ENCODE data around the gene SMG9.

The SMG9 gene

DNA sequence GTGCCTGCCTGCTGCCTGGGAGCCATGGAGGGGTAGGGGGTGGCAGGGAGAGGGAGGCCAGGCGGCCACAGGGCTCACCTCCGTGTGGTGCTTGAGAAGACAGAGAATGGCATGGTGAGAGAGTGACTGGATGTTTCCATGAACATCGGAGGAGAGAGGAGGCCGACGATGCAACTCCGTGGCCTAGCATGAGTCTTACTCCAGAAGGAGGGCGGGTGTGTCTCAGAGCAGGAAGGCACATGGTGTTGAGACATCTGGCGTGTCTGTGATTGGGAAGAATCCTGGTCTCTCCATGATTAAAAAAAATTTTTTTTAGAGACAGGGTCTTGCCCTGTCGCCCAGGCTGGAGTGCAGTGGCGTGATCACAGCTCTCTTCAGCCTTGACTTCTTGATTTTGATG lies 33.8 kb downstream of the SMG9 start:
- DNase-seq: no peak

DNA sequence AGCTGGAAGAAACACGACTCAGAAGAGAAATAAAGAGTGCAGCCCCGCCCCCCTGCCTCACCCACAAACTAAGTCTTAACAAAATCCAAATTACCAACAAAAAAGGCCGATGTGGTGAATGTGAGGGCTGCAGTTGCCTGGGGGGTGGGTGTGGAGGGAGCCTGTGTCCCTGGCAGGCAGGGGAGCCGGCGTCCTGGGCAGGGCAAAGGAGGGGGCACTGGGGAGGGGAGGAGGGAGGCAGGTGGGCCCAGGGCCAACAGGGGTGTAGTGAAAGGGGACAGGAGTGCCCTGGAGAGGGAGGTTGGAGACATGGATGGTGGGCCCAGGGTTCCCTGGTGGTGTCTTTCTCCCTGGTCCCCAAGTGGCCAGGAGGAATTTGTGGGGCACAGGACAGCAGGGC lies 34.8 kb downstream of the SMG9 start:
- DNase-seq: no peak

DNA sequence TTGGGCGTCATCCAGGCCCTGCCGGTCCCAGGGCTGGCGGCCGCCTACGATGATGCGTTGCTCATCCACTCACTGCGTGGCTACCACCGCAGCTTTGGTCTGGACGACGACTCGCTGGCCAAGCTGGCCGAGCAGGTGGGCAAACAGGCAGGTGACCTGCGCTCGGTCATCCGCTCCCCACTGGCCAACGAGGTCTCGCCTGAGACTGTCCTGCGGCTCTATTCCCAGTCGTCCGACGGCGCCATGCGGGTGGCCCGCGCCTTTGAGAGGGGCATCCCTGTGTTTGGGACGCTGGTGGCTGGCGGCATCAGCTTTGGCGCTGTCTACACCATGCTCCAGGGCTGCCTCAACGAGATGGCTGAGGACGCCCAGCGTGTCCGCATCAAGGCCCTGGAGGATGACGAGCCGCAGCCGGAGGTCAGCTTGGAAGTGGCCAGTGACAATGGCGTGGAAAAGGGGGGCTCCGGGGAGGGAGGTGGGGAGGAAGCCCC lies 35.3 kb downstream of the SMG9 start:
- no peak for DNase-seq

DNA sequence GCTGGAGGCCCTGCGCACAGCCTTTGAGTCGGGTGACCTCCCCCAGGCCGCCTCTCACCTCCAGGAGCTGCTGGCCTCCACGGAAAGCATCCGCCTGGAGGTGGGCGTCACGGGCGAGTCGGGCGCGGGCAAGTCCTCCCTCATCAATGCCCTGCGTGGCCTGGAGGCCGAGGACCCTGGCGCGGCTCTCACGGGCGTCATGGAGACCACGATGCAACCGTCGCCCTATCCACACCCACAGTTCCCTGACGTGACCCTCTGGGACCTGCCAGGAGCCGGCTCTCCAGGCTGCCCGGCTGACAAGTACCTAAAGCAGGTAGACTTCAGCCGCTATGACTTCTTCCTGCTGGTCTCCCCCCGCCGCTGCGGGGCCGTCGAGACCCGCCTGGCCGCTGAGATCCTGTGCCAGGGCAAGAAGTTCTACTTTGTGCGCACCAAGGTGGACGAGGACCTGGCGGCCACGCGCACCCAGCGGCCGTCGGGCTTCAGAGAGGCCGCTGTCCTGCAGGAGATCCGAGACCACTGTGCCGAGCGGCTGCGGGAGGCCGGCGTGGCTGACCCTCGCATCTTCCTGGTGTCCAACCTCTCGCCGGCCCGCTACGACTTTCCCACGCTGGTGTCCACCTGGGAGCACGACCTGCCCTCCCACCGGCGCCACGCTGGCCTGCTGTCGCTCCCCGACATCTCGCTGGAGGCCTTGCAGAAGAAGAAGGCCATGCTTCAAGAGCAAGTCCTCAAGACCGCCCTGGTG lies 36.0 kb downstream of the SMG9 start:
- DNase-seq: no peak

DNA sequence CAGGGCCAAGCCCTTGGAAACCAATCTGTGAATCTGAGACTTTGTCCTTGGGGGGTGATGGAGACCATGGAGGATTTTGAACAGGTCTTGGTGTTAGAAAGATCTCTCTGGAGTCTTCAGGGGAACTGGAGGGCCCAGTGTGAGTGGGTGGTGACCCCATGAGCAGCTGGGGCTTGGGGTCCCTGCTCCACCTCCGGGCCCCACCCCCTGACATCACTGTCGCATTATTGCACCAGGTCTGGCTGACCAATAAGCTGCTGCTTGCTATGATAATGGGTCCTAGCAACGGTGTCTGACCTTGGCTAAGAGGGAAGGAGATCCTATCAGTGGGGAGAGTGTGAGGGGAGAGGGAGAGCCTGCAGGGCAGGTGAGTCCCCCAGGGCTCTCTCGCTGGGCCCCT lies 39.0 kb downstream of the SMG9 start, which contains the start of gene IRGC:
IRGC (plus strand) TSS at position 301 of the 400 bp plus-strand sequence. CDS start 2,483 bp downstream, outside the sequence.
- no peak for DNase-seq

DNA sequence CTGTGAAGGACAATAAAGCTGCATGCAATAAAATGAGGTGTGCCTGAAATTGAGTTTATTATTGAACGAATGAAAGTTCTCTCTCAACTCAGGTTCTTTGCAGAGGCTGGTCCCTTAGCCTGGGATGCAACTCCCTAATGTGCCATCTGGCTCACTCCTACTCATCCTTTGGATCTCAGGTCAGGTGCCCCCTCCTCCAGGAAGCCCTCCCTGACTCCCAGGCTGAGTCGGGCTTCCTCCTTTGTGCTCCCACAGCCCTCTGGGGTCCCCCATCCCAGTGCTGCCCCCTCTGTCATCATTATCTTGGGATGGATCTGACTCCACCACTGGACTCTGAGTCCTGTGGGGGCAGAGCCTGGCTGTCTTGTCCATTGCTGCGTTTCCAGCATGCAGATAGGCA lies 41.6 kb downstream of the SMG9 start:
- no peak for DNase-seq

DNA sequence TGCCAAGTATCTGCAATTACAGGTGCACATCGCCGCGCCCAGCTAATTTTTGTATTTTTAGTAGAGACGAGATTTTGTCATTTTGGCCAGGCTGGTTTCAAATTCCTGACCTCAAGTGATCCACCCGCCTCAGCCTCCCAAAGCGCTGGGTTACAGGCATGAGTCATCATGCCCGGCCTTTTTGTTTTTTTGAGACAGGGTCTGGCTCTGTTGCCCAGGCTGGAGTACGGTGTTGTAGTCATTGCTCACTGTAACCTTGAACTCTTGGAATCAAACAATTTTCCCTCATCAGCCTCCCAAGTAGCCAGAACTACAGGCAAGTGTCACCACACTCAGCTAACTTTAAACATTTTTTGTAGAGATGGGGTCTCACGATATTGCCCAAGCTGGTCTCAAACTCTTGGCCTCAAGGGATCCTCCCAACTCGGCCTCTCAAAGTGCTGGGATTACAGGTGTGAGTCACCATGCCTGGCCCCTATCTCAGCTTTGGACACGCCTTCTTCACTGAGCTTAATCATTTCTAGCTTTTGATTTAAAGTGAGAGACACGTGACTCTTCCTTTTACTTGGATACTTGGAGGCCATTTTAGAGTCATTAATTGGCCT lies 42.9 kb downstream of the SMG9 start:
- DNase-seq: no peak

DNA sequence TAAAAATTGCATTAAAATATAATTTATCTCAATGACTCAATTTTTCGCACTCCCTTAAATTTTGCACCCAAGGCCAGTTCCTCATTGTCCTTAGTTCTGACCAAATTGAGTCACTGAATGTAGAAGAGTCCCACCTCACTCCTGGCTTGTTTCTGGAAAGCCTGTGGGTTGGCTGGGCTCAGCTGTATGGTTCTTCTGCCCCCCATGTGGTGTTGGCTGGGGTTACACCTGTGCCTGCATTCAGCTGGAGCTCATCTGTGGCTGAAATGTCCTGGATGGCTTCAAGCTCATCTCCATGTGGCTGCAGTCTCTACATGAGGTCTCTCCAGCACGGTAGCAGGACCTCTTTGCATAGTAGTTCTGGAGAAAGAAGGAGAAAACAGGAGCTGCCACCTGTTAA lies 46.0 kb downstream of the SMG9 start:
- no peak for DNase-seq

DNA sequence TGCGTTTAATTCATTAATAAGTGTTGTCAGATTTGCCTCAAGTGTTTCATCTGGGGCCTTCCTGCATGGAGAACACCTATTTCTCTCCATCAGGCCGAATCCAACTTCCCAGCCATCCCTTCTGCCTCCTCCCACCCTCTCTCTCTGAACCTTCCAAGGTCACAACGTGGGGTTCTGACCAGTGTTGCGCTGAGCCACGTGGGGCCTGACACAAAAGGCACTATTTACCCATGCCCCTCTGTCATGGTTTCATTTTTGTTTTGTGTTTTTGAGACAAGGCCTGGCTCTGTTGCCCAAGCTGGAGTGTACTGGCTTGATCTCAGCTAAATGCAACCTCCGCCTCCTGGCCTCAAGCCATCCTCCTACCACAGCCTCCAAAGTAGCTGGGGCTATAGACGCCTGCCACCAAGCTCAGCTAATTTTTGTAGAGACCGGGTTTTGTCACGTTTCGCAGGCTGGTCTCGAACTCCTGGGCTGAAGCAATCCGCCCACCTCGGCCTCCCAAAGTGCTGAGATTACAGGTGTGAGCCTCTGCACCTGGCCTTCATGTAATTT lies 47.5 kb downstream of the SMG9 start:
- DNase-seq: no peak

DNA sequence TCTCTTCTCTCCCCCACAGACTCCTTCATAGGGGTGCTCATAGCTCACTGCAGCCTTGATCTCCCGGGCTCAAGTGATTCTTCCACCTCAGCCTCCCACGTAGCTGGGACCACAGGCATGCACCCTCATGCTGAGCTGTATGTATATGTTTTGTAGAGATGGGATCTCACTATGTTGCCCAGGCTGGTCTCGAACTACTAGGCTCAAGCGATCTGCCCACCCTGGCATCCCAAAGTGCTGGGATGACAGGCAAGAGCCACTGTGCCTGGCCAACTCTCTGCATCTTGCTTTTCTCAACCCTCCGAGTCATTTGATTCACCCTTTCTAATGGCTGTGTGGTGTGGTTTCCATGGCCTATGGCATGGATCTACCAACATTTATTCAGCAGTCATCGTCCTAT lies 49.0 kb downstream of the SMG9 start:
- no peak for DNase-seq

DNA sequence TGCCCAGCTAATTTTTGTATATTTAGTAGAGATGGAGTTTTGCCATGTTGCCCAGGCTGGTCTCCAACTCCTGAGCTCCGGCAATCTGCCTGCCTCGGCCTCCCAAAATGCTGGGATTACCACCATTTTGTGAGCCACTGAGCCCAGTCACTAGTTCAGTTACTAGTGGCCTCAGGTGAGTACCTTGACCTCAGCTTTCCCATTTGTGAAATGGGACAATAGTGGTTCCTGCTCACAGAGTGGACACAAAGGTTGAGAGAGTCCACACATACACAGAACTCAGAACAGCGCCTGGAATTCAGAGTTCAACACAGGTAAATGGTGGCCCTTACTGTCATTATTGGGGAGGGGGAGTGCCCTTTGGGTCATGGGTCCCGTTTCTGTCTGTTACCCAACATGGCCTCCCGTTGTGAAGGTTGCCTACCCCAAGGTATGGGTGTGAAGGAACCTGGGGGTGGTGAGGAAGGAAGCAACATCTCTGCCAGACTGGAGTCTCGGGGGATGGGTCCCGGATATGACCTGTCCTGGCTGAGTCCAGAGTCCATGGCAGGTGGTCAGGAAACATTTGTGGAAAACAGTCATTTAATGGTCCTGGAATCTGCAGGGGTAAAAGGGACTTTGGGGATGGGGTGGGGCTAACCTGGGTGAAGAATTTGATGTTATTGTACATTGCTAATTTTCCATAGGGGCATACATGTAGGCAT lies 50.6 kb downstream of the SMG9 start:
- DNase-seq: no peak

DNA sequence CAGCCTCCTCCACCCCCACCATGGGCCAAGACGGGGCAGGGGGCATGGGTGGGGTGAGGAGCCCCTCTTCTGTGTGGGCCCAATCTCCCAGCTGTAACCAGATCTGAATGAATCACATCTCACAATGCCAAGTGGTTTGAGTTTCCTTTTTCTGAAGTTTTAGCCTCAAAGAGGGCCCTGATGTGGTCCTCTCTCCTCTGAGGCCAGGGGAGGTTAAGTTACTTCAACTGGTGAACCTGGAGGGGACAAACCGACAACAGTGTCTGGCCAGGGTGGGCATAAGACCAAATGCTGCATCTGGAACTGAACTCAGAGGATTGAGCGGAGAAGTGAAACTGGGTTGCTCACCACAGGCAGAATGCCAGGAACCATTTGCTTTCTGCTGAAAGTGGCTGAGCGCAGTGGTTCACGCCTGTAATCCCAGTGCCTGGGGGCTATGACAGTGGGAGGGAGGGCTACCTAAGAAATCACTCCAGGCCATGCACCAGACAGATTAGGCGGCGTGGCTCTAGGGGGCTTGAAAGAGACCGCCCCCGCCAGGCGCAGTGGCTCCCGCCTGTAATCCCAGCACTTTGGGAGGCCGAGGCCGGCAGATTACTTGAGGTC lies 54.3 kb downstream of the SMG9 start:
- peak; percentile 38 to 44 for DNase-seq

DNA sequence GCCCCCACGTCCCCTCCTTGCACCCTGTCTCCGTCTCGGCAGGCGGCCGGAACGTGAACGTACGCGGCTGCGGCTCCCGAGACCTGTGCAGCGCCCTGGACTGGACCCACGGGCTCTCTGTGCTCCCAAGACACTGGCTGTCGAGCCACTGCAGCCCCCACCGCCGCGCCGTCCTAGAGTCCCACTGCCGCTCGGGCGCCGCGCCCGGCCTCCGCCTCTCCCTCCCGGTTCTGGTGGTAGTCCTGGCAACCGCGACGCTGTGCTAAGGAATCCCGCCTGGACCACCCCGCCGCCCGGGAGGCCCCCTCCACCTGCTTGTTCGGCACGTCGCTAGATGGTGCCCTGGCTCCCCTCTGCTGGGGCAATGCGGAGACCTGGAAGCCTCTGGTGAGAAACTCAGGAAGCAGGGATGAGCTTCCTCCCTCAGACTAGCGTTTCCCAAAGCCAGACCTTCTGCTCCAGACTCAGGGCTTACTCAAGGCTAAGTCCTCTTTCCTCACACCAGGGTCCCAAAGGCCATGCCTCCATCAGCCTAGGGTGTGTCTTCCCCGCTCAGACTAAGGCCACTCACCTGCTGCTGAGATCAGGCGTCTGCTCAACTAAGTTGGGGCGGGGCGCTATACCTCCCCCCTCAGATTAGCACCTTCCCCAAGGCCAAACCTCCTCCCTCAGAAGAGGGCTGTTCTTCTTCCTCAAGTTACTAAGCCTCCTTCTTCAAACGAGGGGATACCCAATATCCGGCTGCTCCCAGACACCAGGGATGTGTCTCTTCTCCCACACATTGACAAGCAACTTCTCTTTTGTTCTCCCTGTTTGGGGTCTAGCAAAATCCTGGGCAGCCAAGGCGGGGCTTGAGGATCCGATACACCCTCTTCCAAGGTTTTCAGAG lies 55.0 kb downstream of the SMG9 start:
- DNase-seq: peak in 1 of 2 experiments; percentile 21

DNA sequence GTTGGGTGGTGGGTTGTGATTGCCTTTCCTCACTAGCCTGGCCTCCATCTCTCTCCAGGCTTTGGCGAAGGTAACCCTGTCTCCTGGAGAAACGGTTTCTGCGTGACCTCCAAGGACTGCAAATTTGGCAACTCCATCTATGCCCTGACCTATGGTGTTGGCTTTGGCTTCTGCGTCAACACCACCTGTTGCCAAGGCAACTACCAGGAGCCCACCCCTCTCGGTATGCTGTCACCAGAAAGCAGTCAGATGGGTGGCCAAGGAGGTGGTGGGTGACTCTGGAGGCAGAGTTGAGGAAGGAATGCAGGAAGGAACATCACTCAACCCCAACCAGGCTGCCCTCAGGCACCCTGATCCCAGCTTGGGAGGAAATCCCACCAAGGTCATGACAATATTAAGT lies 57.5 kb downstream of the SMG9 start:
- DNase-seq: no peak

DNA sequence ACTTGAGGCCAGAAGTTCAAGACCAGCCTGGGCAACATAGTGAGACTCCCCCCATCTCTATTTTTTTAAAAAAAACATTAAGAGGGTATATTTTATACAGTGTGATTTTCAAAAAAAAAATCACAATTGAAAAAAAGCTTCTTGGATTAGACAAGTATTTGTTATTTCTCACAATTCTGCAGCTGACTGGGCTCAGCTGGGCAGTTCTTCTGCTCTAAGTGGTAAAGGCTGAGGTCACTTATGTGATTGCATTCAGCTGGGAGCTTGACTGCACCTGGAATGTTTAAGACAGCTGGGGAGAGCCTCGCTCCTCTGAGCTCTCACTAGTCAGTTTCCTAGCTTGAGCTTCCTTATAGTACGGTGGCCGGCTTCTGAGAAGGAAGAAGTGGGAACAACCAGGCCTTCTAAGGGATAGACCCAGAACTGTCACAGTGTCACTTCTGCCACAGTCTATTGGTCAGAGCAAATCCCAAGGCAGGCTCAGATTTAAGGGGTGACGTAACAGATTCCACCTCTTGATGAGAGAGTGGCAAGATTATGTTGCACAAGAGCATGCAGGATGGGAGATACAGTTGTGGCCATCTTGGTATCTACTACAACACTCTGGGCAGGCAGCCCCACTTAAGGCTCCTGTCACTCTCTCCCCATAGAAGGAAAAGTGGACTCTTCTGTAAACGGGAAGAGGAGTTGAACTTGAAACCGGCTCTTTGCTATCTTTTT lies 58.6 kb downstream of the SMG9 start:
- no peak for DNase-seq

DNA sequence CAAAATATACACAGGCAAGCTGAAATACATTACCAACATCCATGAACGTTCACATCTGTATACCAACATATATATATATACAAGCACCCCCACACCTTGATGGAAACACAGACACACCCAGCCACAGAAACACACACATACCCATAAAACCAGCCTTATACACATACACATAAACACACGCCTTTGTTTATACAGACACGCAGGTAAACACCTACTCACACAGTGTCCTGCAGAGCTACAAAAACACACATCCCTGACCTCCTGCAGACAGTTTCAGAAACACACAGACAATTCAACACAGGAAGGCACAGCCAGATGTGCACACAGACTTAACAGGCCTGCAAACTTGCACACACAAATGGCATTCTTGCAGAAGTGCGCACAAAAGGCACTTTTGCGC lies 60.2 kb downstream of the SMG9 start:
- DNase-seq: no peak

DNA sequence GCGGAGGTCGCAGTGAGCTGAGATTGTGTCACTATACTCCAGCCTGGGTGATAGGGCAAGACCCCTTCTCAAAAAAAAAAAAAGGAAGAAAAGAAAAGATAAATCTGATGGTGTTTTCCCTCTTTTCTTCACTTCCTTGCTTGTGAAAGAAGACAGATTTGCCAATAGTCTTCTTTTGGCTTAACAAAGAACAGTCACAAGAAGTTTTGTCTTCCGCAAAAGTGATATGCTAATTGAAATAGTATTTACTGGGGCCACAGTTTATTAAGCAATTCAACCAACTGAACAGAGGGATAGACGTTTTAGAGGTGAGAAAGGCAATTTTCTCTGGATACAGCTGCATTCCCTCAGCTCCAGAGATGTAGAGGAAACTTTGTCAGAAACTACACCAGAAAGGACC lies 61.9 kb downstream of the SMG9 start:
- DNase-seq: no peak

DNA sequence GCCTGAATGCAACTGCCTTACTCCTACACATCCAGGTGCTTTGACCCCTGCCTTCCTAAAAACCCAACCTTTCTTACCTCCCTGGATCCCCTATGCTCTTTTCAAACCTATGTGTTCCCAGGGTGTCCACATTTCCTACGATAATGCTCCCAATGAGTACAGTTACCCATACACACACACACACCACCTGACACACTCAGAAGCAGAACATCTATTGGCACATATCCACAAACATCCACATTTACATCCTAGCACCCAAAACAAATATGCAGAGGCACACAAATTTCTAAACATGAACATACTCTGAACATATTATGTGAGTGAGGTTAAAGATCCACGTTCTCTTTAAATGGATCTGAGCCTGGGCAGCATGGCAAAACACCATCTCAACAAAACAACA lies 62.4 kb downstream of the SMG9 start:
- no peak for DNase-seq

DNA sequence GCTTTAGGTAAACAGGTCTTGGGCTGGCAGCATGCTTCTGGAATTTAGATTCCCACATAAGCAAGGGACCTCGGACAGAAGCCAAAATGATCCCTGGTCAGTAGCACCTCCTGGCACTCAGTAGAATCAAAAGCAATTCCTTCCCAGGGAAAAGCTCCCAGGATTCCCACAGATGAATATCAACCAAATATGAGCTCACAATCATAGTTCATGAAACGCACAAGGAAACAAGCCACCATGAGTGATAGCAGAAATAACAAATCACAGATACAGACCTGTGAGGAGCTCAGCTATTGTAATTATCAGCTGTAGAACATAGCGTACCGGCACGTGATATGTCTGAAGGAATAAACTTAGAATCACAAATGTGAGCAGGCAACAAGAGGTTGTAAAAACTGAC lies 63.0 kb downstream of the SMG9 start:
- no peak for DNase-seq

DNA sequence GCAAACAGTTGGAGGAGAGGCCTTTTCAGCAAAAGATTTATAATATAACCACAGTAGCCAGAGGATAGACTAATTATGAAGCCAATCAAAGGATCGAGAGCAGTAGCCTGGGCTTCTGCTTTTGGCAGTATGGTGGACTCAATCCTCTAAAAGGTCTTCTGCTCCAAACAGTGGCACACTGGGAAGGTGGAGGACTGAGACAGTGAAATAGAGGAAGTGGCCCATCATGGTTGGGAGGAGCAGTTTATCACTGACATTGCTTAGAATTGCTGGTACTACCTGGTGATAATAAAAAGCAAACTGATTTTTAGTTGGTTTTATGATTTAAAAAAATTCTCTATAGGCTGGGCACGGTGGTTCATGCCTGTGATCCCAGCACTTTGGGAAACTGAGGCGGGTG lies 63.9 kb downstream of the SMG9 start:
- DNase-seq: no peak

DNA sequence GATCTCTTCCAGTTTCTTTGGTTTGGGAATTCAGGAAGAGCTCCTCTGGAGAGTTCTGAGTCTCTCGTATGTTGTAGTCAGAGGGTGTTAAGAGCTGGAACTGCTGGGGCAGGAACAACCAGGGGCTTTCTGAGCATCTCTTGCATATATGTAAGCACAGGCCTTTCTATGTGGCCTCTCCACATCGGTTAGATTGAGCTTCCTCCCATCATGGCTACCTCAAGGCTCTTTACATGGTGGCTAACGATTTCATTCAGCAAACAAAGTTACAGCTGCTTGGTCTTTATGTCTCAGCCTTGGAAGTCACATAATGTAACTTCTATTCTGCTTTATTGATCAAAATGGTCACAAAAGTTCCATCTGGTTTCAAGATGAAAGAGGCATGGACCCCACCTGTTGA lies 64.3 kb downstream of the SMG9 start:
- DNase-seq: no peak
